Smooth muscle cell (in vitro differentiated cells): ENCODE measurements around the gene SYVN1. TPM values are rescaled to one million over a fixed set of nuclear protein-coding genes. Genes with fewer than 3 reads are reported as not detected.
A peak's percentile ranks its signal among the peaks of the same experiment; 100 is the strongest.

ENCODE experiments used
- DNase-seq: peaks from one replicate; lab custom pipeline; 2025; ENCODE audit not compliant: unreplicated experiment; lab: John Stamatoyannopoulos, UW
- H2AFZ ChIP-seq: fragments of 200-600 bp; sonication (generic); 2 replicates; pipeline ENCODE4 v1.6.0; 2016; ENCODE audit warnings: antibody characterized with exemption, low read depth, mild to moderate bottlenecking
- H3F3A ChIP-seq: fragments of 200-600 bp; sonication (generic); 2 replicates; pipeline ENCODE4 v1.6.0; 2017; ENCODE audit warnings: antibody characterized with exemption, low read depth
- H3K27ac ChIP-seq: fragments of 200-600 bp; sonication (generic); 2 replicates; pipeline ENCODE4 v1.5.1; 2016; ENCODE audit warnings: low read depth, mild to moderate bottlenecking
- H3K27me3 ChIP-seq: fragments of 200-600 bp; sonication (generic); 2 replicates; pipeline ENCODE4 v1.6.1; 2016; ENCODE audit warnings: low read depth, mild to moderate bottlenecking
- H3K36me3 ChIP-seq: fragments of 200-600 bp; sonication (generic); 2 replicates; pipeline ENCODE4 v1.5.1; 2016; ENCODE audit warnings: low read depth
- H3K4me1 ChIP-seq: fragments of 200-600 bp; sonication (generic); 2 replicates; pipeline ENCODE4 v1.5.1; 2016; ENCODE audit warnings: low read depth
- H3K4me2 ChIP-seq: fragments of 200-600 bp; sonication (generic); 2 replicates; pipeline ENCODE4 v1.6.0; 2016; ENCODE audit warnings: mild to moderate bottlenecking
- H3K4me3 ChIP-seq: fragments of 200-600 bp; sonication (generic); 2 replicates; pipeline ENCODE4 v1.5.1; 2016; ENCODE audit warnings: mild to moderate bottlenecking
- H3K79me2 ChIP-seq: fragments of 200-600 bp; sonication (generic); 2 replicates; pipeline ENCODE4 v1.6.0; 2016; ENCODE audit warnings: low read depth, mild to moderate bottlenecking
- H3K9ac ChIP-seq: fragments of 200-600 bp; sonication (generic); 2 replicates; pipeline ENCODE4 v1.6.0; 2016; ENCODE audit warnings: low read depth
- H3K9me3 ChIP-seq: fragments of 200-600 bp; sonication (generic); replicated peaks from 2 replicates; pipeline ENCODE4 v1.5.1; 2016; ENCODE audit warnings: low read depth
- H4K20me1 ChIP-seq: fragments of 200-600 bp; sonication (generic); 2 replicates; pipeline ENCODE4 v1.6.0; 2016; ENCODE audit warnings: low read depth
- CTCF ChIP-seq: fragments of 200-600 bp; sonication (generic); IDR thresholded peaks from 2 replicates; pipeline ENCODE4 v1.5.1; 2017; ENCODE audit warnings: borderline replicate concordance, mild to moderate bottlenecking, antibody characterized with exemption; ENCODE audit not compliant: insufficient read depth, poor library complexity, severe bottlenecking
- WGBS: methylation state at CpG from one replicate; pipeline ENCODE4 v1.1.7; 2016; ENCODE audit warnings: low lambda C conversion rate; 5-methylcytosine and 5-hydroxymethylcytosine counted together
- polyA plus RNA-seq: library from polyadenylated mRNA; unstranded; fragments of >200 nt; fragmentation: Nextera tagmentation; extraction: Ambion mirVana; gene quantifications from 2 replicates; pipeline ENCODE4 v1.2.1, GENCODE V29; 2016
- total RNA-seq: library from RNA; depleted of rRNA; stranded (reverse); fragments of >200 nt; gene quantifications from 2 replicates; pipeline ENCODE4 v1.2.3, GENCODE V29; 2014

The SYVN1 gene
- total RNA-seq (39.9 and 52.0 TPM in 2 replicates), polyA plus RNA-seq (30.0 and 32.0 TPM in 2 replicates)

GRCh38 chr11:65134240-65134951 is at the start of gene SYVN1:
Gene SYVN1 (minus strand): TSS chr11:65134519. CDS start chr11:65133601, 918 bp downstream.
- H3F3A ChIP-seq, result peaks cover under 1% of the 10 kb centered on the region
- peak within 1 kb of the TSS; percentile 83 for H3K4me2 ChIP-seq
- H3K27ac ChIP-seq, result peak within 1 kb of the TSS; percentile 93
- no peaks in the 10 kb centered on the region for H3K9me3 ChIP-seq
- peaks cover 5% of the 10 kb centered on the region for H3K4me1 ChIP-seq
- WGBS, result 1% methylated on average over 55 of the region's 60 CpGs
- no peaks in the 10 kb centered on the region for H3K36me3 ChIP-seq
- peak within 1 kb of the TSS; percentile 12 for H2AFZ ChIP-seq
- peaks cover 18% of the 10 kb centered on the region for H3K79me2 ChIP-seq
- no peaks in the 10 kb centered on the region for H3K27me3 ChIP-seq
- DNase-seq, result peak; percentile 66
- peaks cover 26% of the 10 kb centered on the region for H4K20me1 ChIP-seq
- peak within 1 kb of the TSS; percentile 65 for H3K4me3 ChIP-seq
- no peak for TF ChIP-seq CTCF
- H3K9ac ChIP-seq, result peak within 1 kb of the TSS; percentile 93

GRCh38 chr11:65183201-65183891 is 49.0 kb upstream of the SYVN1 start:
- Histone ChIP-seq H3K9ac (no peak overlapping the region), H3K9me3 (no peaks in the 10 kb centered on the region), H3F3A (no peaks in the 10 kb centered on the region), H3K4me1 (no peaks in the 10 kb centered on the region), H3K36me3 (no peaks in the 10 kb centered on the region), H3K79me2 (peaks cover 31% of the 10 kb centered on the region), H2AFZ (no peak overlapping the region), H3K27ac (no peak overlapping the region), H3K4me3 (peak overlapping the region; percentile 95), H3K27me3 (no peaks in the 10 kb centered on the region), H3K4me2 (peak overlapping the region; percentile 97), H4K20me1 (peaks cover 37% of the 10 kb centered on the region)
- TF ChIP-seq CTCF, result no peak
- DNase-seq, result no peak
- 69% methylated on average over 19 of the region's 19 CpGs for WGBS

GRCh38 chr11:65182258-65183170 is 48.2 kb upstream of the SYVN1 start:
- Histone ChIP-seq H3K9ac (peak overlapping the region; percentile 74), H3K79me2 (peaks cover 31% of the 10 kb centered on the region), H3K36me3 (no peaks in the 10 kb centered on the region), H4K20me1 (peaks cover 37% of the 10 kb centered on the region), H3K9me3 (no peaks in the 10 kb centered on the region), H3K4me1 (no peaks in the 10 kb centered on the region), H3K4me2 (peak overlapping the region; percentile 97), H3K27me3 (no peaks in the 10 kb centered on the region), H2AFZ (peak overlapping the region; percentile 77), H3F3A (no peaks in the 10 kb centered on the region), H3K27ac (no peak overlapping the region), H3K4me3 (peak overlapping the region; percentile 95)
- no peak for TF ChIP-seq CTCF
- DNase-seq, result no peak
- WGBS, result 34% methylated on average over 23 of the region's 23 CpGs
